ENCODE data around the gene AKAP13.

- TF ChIP-seq EZH2 (IDR thresholded peaks at IDR 0.05): no peak
- TF ChIP-seq CTCF (IDR thresholded peaks at IDR 0.05): no peak
- no peak for TF ChIP-seq EZH2phosphoT487 (IDR thresholded peaks at IDR 0.05)
Observed at GRCh38 chr15:85741662-85742061, 361.3 kb downstream of the AKAP13 start.

All from neural progenitor cell (in vitro differentiated cells).